NCI-H1436 (cell line): ENCODE results near the gene TMEM255B.

Experiments
- DNase-seq: peaks from one replicate; lab custom pipeline; 2025; lab: John Stamatoyannopoulos, UW

Gene TMEM255B

DNA sequence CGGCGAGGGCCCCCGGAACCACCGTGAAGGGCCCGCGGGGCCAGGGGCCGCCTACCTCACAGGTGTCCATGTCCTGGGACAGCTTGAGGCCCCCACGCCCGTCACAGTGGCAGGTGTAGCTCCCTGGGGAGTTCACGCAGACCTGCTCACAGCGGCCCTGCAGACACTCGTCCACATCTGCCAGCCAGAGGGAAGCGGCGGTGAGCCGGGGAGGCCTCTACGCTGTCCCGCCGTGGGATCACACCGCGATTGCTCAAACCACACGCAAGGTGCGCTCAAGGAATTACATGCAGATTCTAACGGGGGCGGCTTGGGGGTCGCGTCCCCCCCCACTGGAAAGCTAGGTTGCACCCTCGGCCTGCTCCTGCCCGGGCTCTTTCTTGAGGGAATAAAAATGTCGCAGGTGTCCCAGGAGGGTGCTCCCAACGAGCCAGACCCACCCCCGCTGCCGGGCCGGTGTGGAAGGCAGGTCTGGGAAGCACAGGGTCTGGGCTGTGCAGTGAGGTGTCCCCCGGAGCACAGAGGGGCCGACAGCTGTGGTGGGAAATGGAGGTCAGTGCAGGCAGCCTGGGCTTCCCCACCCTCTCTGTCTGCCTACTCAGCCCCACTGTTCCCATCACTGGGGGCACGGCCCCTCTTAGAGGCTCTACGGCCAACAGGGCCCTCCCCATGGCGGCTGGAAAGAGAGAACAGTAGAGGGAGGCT is 75.6 kb downstream of the TMEM255B start:
- DNase-seq, result no peak

DNA sequence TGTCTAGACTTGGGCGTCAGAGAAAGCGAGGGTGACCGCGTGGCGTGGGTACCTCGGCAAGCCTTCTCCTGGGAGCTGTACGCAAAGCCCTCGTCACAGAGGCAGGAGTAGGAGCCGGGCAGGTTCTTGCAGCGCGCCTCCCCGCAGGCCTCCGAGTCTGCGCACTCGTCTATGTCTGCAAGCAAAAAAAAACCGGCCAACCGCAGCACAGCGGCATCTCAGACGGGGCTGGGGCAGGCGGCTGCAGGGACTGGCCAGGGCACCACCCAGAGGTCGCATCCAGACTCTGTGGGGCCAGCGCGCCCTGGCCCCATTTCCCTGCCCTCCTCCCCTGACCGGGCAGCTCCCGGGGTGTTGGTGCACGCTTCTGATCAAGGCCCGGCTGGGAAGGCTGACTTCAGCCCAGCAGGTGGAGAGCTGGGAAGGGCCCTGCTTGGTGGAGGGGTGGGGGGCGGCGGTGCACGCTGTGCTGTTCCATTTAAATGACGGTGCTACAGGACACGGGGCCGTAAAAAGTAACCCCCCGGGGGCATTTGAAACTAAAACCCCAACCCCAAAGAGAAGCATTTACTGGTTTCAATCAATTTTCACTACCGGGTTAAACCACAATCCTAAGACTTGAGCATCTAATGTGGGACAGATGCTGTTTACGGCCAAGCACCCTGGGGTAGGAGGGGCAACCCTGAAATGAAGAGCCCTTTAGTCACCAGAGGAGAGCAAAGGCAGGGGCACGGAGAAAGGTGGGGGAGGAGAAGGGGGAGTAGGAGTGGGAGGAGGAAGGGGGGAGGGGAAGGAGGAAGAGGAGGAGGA is 76.6 kb downstream of the TMEM255B start:
- no peak for DNase-seq

DNA sequence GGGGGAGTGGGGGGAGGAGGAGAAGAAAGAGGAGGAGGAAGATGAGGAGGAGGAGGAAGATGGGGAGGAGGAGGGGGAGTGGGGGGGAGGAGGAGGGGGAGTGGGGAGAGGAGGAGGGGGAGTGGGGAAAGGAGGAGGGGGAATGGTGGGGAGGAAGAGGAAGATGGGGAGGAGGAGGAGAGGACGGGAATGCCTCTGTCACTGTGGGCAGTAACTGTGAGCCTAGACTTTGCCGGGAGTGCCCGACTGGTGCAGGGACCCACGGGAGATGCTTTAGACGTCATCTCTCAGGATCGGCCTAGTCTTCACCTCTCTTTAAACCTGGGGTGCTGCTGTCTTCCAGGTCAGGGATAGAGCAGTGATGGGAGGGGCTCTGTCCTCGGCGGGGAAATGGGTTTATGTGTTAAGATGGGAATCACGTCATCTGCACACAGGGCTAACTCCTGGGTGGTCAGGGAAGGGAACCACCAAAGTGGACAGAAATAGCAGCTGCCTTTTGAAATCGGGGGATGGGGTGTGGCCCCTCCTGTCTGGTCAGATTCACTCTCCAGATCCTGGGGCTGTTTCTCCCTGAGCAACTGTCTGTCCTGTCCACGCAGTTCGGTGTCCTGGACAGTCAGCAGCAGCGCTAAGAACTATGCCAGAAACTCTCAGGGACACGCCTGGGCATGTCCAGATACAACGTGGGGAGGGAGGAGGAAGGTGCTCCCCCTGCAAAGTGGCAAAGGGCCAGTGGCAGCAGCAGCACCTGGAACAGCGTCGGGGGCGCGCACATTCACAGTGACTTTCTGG is 77.9 kb downstream of the TMEM255B start:
- no peak for DNase-seq

DNA sequence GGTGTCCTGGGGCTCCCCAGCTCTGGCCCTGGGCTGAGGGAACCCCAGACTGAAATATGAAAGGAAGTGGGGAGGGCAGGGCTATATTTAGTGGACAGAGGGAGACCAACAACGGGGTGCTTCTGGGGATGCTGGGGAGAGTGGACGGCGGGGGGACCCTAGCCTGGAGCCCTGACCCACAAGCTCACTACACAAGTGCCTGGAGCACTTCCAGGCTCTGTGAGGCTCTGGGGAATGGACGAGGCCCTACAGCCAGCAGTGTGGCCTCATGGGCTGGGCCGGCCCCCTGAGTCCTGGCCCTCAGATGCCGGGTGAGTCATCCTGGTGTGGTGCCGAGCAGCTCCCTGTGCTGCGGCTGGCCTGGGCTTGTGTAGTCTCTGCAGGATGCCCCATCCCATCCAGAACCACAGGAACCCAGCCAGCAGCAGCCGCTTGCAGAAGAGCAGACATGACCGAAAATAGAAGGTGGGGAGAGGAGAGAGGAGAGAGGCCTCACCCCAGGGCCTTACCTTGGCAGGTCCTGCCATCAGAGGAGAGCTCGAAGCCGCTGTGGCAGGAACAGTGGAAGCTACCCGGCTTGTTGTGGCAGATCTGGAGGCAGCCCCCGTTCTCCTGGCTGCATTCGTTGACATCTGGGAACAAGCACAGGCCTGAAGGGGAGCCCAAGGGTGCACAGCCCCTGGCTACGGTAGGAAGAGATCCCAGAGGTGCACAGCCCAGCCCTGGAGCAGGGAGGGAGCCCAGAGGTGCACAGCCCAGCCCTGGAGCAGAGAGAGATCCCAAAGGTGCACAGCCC is 78.7 kb downstream of the TMEM255B start:
- no peak for DNase-seq

DNA sequence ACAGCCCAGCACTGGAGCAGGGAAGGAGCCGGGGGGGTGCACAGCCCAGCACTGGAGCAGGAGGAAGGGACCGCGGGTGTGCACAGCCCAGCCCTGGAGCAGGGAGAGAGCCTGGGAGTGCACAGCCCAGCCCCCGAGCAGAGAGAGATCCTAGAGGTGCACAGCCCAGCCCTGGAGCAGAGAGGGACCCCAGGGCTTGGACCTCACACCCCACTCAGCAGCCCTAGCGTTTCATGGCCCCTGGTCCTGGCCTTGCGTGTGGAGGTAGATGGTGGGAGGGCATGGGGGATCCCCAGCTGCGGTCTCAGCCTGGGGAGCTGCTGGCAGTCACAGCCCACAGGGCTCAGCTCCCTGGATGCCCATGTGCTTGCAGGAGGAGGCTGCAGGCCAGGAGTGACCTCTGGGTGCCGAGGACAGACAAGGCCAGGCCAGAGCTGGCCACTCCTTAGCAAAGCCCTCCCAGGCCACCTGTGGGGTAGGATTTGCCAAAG is 79.7 kb downstream of the TMEM255B start:
- DNase-seq, result no peak

DNA sequence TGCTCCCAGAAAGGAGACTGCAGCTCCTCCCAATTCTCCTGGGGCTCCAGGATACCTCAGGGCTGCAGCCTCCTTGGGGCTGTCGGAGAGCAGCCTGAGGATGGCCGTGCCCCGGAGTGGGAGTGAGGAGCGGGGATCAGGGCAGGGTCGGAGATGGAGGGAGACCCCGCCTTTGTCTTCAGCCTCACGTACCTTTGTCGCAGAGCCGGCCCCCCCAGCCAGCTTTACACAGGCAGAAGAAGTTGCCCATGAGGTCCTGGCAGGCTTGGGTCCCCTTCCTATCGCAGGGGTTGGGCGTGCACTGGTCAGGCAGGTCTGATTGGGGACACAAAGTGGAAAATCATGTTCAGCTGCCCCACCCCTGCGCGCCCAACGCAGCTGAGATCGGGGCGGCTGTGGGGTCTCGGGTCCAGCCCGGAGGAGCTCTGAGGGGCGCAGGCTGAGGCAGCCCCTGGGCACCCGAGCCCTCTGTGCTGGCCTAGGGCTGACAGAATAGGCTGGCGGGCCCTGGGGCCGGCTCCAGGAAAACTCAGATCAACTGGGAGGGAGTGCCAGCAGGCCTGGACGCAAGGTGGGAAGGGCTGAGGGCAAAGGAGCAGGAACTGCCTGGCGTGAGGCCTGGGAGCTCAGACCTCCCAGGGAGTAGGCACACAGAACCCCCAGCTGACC is 80.6 kb downstream of the TMEM255B start:
- no peak for DNase-seq

DNA sequence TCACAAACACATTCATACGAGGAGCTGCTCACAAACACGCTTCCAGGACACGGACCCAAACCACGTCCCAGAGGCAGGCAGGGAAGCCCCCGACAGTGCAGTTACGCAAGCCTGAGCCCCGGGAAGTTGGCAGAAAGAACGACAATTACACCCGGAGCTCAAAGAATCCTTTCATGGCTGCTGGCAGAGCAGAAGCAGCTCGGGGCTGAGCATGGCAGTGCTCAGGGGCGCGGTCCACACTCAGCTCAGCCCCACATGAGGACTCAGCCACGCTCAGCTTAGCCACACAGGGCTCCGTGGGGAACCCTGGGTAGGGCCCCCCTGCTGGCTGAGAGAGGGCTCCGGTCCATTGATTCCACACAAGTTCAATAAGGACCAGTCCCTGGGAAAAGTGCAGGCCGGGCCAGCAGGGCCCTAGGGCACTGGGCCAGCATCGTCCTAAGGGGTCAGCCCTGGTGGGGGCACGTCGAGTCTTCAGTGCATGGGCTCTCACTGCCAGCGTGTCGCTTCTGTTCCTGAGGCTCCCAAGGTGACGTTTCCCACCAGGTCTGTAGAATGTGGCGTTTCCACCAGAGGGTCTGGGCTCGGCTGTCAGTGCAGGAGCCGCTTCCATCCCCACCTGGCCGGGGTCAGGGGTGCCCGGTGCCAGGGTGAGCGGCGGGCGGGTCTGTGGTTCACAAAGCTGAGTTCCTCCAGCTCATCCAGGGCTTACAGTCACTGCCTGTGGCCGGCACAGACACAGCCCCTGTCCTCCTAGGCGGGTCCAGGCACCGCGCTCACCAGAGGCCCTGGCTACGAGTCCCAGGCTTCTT is 81.7 kb downstream of the TMEM255B start:
- DNase-seq, result no peak

DNA sequence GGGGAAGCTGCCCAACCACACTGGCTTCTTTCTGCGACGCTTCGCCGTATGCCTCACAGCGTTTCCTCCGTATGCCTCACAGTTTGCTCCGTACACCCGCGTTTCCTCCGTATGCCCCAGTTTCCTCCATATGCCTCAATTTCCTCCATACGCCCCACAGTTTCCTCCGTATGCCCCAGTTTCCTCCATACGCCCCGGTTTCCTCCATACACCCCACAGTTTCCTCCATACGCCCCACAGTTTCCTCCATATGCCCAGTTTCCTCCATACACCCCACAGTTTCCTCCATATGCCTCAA is 82.3 kb downstream of the TMEM255B start:
- no peak for DNase-seq

DNA sequence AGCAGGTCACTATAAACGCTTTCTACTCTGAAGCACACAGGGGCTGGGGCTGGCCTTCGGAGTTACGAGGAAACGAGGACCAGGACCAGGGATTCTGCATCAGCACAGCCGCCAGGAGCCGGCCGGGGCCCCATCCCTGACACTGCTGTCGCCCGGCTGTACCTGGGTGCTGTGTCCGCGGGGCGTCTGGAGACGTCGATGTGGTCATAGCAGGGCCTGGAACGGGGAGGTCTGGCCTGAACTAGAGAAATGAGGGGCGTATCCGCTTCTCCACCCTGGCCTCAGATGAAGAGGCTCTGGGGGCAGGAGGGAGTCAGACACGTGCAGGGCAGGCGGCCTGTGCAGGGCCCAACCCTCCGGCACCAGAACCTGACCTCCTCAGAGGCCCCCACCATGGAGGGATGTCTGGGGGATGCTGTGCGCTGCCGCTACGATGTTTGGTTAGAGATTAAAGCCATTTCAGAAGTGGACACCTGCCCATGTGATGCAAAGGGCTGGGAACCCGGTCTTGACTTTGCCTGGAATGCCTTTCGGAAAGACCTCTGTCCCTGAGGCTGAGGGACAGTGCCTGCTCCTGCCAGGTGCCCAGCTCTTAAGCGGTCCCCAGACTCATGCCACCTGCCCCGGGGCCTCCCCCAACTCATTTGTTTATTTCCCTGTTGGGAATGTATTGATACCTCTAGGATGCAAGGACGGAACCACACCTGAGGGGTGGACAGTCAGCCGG is 83.5 kb downstream of the TMEM255B start:
- no peak for DNase-seq

DNA sequence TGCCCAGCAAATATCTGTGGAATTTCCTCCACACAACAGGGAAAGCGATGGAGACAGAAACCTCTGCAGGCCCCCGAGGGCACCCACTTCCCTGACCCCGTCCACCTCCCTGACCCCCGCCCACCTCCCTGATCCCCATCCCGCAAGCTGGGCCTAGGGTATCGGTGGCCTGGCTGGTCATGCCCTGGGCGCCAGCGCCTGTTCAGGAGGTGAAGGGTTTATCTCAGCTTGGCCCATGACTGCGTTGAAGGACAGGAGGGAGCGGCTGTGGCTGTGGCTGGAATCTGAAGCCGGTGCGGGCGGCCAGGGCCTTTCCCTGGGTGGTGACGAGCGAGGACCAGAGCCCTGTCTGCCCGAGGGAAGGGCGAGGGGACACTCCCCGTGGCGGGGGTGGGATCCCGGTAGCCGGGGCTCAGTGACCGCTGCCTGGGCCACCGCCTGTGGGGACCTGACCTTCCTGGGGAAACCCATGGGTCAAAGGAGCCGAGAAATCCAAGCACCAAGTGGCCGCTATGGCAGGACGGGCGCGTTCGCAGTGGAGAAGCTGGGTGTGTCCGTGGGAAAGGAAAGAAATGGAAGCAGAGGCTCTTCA is 84.1 kb downstream of the TMEM255B start:
- DNase-seq, result no peak

DNA sequence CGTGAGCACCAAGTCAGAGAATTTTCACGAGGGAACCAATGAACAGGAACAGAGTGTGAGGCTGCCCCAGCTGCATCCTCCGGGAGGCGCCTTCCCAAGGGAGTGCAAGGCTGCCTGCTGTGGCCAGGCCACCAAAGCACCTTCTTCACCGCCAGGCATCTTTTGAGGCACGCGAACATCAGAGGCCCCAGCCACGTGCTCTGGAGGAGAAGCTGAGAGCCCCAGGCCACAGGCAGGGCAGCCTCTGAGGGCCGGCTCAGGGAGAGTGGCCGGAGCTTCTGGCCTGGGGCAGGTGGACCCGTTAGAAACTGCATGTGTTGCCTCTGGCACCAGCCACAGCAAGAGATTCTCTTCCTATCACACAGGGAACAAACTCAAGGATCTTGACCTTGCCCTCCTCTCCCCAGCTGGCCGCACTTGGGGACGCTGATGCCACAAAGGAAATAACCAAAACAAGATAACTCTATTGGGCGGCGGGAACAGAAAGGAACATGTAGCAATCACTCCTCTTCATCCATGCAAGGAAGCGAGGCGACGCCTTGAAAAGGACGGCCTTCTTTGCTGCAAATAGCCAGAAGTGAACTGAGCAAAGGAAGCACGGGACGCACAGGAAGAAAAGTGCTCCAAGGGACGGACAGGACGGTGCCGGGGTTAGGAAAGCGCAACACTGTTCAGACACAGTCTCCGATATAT is 85.0 kb downstream of the TMEM255B start:
- DNase-seq, result no peak

DNA sequence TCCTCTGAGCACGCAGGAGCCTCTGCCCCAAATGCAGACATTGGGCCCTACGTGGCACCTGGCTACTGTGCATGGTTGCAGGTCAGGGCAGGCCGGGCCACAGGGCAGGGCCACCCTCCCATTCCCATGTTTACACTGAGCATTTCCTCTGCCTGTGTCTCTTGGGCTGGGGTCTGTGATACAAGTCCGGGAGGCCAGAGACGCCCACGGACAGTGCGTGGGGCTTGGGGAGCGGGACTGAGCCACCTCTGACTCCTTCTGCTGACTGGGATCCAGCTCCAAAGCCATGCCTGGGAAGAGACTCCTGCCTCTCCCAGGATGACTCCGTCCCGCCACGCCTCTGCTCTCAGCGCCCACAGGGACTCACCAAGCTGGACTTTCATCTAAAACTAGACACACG is 86.0 kb downstream of the TMEM255B start:
- DNase-seq, result no peak

DNA sequence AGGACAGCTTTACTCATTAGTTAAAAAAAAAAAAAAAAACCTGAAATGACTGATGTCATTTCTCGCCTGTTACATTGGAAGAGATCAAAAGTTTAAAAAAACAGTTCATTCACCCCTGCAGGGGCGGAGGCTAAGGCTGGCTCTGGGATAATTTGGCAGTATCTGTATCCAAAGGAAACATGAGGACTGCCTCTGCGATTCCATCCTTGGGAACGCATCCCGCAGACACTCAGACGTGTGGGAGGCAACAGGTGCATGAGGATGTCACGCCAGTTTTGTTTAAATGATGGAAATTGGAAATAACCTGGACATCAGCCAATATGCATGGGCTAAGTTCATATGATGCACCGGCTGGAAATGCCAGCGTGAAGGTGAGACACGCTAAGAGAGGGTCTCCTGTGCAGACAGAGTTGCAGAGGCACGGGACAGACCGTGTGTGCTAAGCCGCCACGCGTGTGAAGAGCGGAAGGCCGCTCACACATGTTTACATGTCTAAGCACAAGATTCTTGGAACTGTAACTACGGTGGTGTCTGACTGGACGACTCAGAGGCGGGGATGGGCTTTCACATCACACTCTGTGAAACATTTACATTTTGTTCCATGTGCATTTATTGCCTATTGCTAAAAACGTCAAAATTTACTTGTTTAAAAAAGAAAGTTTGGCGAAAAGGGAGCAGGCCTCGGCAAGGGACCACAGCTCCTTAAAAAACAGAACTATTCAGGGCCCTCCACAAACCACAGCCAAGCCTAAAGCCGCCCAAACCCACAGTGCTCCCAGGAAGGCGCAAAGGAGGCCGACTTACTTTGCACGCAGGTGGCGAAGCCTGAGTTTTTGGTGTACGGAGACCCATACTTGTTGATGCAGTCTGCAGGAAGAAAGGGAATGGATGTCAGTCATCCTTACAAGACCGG is 87.0 kb downstream of the TMEM255B start:
- DNase-seq, result no peak

DNA sequence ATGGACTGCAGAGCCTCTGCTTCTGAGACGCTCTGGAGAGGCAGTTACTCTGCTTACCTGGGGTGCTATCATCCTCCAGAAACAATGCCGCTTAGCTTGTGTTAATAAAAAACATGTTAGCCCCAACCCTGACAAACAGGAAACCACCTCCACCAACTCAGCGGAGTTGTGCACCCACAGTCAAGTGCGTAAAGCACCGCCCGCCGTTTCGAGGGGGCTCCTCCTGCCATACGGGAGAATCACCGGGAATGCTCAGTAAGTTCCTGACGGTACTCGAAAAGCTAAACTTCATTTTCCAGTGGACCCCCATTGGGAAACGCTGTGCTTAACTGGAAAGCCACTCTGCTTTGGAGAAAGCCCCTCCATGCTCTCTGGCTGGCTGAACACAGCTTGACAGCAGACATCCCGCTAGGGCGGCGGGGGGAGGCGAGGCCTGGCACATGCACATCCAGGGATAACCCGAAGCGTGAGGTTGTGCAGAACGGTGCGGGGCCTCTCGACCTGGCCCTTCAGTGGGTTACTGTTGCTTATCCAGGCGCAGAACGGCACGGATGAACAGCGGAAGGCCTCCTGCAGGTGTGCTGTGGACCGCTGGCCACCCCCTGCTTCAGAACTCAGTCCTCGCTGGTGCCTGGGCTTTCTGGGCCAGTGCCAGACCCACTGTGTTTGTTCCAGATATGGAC is 87.8 kb downstream of the TMEM255B start:
- DNase-seq, result no peak

DNA sequence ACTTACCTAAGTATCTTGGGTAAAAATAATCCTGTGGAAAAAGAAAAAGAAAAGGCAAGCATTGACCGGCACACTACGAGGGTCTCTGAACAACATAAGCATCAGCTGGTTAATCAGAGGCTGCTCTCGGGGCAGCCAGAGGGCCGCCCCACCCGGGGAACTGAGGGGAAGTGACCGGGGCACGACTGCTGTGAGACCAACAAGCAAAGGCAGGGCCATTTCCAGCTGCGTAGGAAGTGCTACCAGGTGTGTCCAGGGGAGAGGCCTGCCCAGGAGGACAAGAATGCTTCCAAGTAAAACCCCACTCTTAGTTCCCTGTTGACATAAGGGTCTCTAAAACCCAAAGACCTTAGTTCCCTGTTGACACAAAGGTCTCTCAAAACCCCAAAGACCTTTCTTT is 89.0 kb downstream of the TMEM255B start:
- no peak for DNase-seq

DNA sequence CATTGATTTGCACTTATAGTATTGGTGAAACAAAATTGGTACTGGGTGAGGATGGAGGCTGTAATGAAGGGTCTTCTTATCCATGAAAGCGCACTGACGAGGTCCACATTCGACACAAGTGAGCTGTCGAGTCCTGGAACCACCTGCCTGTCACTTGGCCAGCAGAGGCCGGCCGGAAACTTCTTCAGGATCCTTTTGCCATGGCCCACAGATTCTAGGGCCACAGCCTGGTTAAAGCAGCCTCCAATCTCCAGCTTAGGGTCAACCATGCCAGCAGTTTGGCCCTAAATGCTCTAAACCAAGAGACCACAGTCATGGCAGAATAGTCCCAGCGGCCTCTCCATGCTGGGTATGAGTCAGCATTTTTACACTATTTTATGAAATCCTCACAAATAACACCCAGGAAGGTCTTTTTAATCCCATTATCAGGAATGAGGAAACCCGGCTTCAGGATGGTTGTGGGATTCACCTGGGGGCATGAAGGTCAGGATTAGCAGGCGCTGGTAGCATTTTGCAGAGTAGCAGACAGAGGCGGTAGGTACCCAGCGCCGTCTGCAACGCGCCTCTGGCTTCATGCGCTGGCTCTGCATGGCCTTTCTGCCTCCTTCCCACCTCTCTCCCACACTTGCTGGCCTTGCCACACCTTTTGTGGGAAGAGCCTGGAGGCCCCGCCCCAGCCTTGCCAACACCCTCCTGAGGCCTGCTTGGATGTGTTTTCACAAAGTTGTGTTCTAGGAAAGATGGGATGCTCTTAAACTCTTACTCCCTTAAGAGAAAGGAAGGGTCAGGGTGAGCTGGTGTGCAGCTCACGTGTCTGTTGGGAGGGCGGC is 89.6 kb downstream of the TMEM255B start:
- DNase-seq, result no peak
